IPS-18c (cell line): ENCODE data around the gene RPS19.

ENCODE experiments used
- H3K4me3 ChIP-seq: 2 replicates; pipeline ENCODE4 v1.7.0; 2013; ENCODE audit warnings: low read depth, mild to moderate bottlenecking, low read length, moderate library complexity; ENCODE audit not compliant: insufficient read depth
- H3K9me3 ChIP-seq: one replicate; pipeline ENCODE4 v1.6.1; 2013; ENCODE audit warnings: mild to moderate bottlenecking, low read length, moderate library complexity; ENCODE audit not compliant: control insufficient read depth, insufficient read depth

RPS19 gene

GRCh38 chr19:41887711-41888382 lies 27.8 kb downstream of the RPS19 start:
- Histone ChIP-seq H3K9me3 (no peaks in the 10 kb centered on the region), H3K4me3 (no peak overlapping the region; the same call in 1 of the 2 replicates)

DNA sequence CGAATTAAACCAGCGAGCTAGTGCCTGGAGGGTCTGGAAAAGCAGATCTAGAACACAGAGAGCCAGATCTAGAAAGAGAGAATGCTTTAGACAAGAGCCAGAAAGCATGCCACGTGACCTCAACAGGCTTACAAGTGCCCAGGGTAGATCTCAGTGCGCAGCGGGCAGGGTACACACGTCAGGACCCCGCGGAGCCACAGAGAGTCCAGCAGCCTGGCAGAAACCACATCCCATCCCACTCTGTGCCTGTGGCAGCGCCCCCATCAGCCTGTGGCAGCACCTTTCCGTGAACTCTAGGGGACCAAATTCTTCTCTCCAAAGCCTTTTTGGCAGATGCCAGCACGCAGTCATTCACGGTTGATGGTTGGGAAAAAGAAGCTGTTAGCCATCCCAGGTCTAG lies 28.9 kb downstream of the RPS19 start:
- H3K9me3 ChIP-seq: no peaks in the 10 kb centered on the region
- no peak overlapping the region for H3K4me3 ChIP-seq

- no peaks in the 10 kb centered on the region for H3K9me3 ChIP-seq
- no peak overlapping the region for H3K4me3 ChIP-seq
Observed at GRCh38 chr19:41889896-41890295, 29.8 kb downstream of the RPS19 start.

GRCh38 chr19:41890936-41891335 lies 30.9 kb downstream of the RPS19 start:
- H3K9me3 ChIP-seq: no peaks in the 10 kb centered on the region
- no peak overlapping the region for H3K4me3 ChIP-seq

DNA sequence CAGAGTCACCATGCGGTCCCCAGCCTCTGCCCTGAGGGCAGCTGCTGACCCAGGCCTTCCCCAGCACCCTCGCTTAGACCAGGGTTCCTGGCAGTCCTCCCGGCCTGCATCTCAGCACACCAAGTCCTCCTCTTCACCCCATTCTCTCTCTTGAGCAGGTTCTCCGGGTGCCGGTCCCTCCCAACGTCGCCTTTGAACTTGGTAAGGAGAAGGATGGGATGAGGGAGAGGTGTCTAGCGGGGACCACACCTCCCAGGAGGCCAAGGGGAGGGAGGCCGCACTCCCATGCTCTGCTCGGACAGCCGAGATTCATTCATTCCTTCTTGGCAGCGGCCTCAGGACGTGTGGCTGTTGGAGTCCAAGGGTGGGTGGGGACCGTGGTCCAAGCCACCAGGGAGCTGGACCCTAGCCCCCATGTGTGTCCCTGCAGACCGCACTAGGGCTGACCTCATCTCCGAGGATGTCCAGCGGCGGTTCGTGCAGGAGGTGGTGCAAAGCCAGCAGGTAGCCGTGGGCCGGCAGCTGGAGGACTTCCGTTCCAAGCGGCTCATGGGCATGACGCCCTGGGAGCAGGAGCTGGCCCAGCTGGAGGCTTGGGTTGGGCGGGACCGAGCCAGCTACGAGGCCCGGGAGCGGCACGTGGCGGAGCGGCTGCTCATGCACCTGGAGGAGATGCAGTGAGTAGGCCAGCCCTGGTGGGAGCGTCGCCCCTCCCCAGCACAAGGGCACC lies 32.3 kb downstream of the RPS19 start:
- Histone ChIP-seq H3K4me3 (no peak overlapping the region), H3K9me3 (no peaks in the 10 kb centered on the region)

GRCh38 chr19:41893899-41894298 lies 33.8 kb downstream of the RPS19 start:
- Histone ChIP-seq H3K4me3 (no peak overlapping the region), H3K9me3 (no peaks in the 10 kb centered on the region)

- Histone ChIP-seq H3K4me3 (no peak overlapping the region), H3K9me3 (no peaks in the 10 kb centered on the region)
Observed at GRCh38 chr19:41894350-41894749, 34.3 kb downstream of the RPS19 start.

DNA sequence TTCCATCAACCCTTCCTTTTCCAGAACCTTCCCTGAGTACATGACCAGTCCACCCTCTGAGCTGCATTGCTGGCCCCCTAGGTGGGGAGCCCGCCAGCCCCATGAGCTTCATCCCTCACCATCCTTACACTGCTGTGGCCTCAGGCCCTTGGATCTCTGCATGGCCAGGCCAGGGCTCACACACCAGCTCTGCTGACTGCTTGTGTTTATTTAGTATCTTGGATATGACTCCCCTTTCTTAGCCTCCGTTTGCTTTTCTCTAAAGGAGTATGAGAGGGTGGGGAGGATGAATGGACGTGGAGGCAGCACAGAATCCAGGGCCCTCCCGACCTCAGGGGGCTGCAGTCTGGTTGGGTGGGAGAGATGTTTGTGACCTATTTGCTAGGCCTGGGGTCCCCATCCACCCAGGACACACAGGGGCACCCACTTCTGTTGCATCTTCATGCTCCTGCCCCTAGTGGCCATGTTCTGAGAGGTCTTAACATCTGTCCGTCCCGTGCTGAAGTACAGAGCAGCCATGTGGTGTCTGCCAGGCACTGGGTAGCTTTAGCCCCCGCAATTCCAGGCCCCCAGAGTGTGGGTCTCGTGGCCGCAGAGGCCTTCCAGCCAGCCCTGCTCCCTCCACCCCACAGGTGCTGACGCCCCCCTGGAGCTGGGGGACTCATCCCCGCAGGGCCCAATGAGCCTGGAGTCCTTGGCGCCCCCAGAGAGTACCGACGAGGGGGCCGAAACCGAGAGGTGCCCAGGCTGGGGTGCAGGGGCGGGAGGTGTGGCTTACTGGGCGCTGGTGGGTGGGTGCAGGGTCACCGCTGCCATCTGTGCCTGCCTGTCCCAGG lies 35.9 kb downstream of the RPS19 start:
- Histone ChIP-seq H3K4me3 (no peak overlapping the region), H3K9me3 (no peaks in the 10 kb centered on the region)

DNA sequence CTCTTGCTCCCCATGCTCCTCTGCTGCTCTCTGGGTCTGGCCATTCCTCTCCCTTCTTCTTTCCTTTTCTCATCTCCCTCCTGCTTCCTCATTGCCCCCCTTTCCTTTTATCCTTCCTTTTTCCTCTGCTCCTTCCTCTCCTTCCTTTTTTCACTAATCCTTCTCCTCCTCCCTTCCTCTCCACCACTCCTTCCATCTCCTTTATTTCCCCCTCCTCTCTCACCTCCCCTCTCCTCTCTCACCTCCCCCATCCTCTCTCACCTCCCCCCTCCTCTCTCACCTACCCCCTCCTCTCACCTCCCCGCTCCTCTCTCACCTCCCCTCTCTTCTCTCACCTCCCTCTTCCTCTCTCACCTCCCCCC lies 36.5 kb downstream of the RPS19 start:
- H3K4me3 ChIP-seq: no peak overlapping the region

GRCh38 chr19:41897181-41897580 lies 37.1 kb downstream of the RPS19 start:
- no peak overlapping the region for H3K4me3 ChIP-seq
- no peaks in the 10 kb centered on the region for H3K9me3 ChIP-seq

More for the DNA sequence above, 36.5 kb downstream of the RPS19 start:
- H3K9me3 ChIP-seq: no peaks in the 10 kb centered on the region

- no peak overlapping the region for H3K4me3 ChIP-seq
- no peaks in the 10 kb centered on the region for H3K9me3 ChIP-seq
Observed at GRCh38 chr19:41897820-41898219, 37.8 kb downstream of the RPS19 start.

- no peaks in the 10 kb centered on the region for H3K9me3 ChIP-seq
- H3K4me3 ChIP-seq: no peak overlapping the region
Observed at GRCh38 chr19:41898235-41898634, 38.2 kb downstream of the RPS19 start.

DNA sequence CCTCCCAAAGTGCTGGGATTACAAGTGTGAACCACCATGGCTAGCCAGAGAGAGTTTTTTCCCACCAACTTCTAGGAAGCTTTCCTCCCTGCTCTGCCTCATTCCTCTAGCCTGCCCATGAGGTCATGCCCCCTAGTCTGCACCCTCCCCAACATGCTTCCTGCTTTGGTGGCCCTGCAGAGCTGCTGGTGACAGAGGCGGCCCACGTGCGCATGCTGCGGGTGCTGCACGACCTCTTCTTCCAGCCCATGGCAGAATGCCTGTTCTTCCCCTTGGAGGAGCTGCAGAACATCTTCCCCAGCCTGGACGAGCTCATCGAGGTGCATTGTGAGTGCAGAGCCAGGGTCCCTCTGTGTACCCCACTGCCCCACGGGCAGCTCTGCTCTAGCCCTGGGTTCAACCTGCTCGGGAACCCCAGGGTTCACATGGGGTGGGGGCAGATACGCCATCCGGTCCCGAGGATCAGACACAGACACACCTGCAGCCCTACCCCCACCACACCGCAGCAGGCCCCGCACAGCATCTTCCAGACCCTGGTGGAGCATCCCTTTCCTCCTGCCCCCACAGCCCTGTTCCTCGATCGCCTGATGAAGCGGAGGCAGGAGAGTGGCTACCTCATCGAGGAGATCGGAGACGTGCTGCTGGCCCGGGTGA lies 41.8 kb downstream of the RPS19 start:
- no peak overlapping the region for H3K4me3 ChIP-seq
- no peaks in the 10 kb centered on the region for H3K9me3 ChIP-seq

GRCh38 chr19:41902594-41902993 lies 42.5 kb downstream of the RPS19 start:
- Histone ChIP-seq H3K4me3 (no peak overlapping the region), H3K9me3 (no peaks in the 10 kb centered on the region)

DNA sequence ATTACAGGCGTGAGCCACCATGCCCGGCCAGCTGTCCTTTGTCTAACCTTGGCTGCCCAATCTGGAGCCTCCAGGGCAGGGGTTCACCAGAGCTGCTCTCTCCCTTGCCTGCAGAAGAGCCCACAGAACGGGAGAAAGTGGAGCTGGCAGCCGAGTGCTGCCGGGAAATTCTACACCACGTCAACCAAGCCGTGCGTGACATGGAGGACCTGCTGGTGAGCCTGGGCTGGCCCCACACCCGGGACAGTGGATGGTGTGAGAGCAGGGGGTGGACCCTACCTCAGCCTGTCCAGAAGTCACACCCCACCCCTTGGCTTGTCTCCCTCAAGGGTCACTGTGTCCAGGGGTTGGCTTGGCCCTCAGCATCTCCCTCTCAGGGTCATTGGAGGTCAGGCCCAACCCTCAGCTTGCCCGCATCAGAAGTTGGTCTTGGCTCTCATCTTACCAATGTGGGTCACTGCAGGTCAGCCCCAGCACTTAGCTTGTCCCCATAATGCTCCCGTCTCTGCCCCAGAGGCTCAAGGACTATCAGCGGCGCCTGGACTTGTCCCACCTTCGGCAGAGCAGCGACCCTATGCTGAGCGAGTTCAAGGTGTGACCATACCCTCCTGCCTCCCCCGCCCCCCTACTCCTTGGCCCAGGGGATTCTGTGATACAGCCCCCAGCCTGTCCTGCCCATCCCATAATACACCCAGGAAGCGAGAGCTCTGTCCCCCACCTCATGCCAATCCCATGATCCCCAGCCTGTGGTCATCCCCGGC lies 43.3 kb downstream of the RPS19 start:
- H3K9me3 ChIP-seq: no peaks in the 10 kb centered on the region
- H3K4me3 ChIP-seq: no peak overlapping the region

- H3K4me3 ChIP-seq: no peak overlapping the region
Observed at GRCh38 chr19:41904118-41904870, 44.2 kb downstream of the RPS19 start.

More at GRCh38 chr19:41904118-41904870, 44.2 kb downstream of the RPS19 start:
- H3K9me3 ChIP-seq: no peaks in the 10 kb centered on the region
